Measurements from ENCODE around the gene AFF1. TPM values are rescaled to one million over a fixed set of nuclear protein-coding genes. Genes with fewer than 3 reads are reported as not detected.

Gene AFF1
- total RNA-seq, 3 donors from 2014 or later: 84.0 to 150 (median 120) TPM

- no peak for TF ChIP-seq CTCF (IDR thresholded peaks at IDR 0.05)
- intact Hi-C loops (cut with DNase I, micrococcal nuclease): no loop called here
- Histone ChIP-seq H3K36me3 (ENCODE audit: low read depth) (peaks cover 9% of the 10 kb centered on the region), H3K4me1 (ENCODE audit: low read depth) (peaks cover 4% of the 10 kb centered on the region), H3K9me3 (no peaks in the 10 kb centered on the region), H3K4me3 (no peak overlapping the region)
- no peak for DNase-seq
- ATAC-seq: no peak
These were observed 174.3 kb downstream of the AFF1 start for GRCh38 chr4:87109121-87109520.

DNA sequence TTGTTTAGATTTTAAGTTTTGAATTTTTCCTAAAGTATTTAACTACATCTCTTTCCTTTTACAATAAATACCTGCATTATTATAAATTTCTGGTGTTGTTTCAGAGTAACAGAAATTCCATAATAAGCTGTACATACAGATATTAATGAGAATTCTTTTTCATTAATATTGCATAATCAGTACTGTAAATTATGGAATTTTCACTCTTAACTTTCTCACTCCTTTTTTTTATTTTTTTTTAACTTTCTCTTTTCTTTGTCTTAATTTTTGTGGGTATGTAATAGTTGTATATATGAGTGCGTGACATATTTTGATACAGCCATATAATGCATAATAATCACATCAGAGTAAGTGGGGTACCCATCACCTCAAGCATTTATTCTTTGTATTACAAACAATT is 175.1 kb downstream of the AFF1 start:
- Histone ChIP-seq H3K9me3 (no peaks in the 10 kb centered on the region), H3K4me1 (ENCODE audit: low read depth) (no peaks in the 10 kb centered on the region), H3K4me3 (no peak overlapping the region), H3K36me3 (ENCODE audit: low read depth) (peaks cover 14% of the 10 kb centered on the region)
- ATAC-seq (no peak), DNase-seq (no peak)
- TF ChIP-seq CTCF (IDR thresholded peaks at IDR 0.05): no peak
- intact Hi-C loops (cut with DNase I, micrococcal nuclease): no loop called here

- intact Hi-C loops (cut with DNase I, micrococcal nuclease): no loop called here
- no peak for ATAC-seq
These were observed 177.3 kb downstream of the AFF1 start for GRCh38 chr4:87112063-87112462.

DNA sequence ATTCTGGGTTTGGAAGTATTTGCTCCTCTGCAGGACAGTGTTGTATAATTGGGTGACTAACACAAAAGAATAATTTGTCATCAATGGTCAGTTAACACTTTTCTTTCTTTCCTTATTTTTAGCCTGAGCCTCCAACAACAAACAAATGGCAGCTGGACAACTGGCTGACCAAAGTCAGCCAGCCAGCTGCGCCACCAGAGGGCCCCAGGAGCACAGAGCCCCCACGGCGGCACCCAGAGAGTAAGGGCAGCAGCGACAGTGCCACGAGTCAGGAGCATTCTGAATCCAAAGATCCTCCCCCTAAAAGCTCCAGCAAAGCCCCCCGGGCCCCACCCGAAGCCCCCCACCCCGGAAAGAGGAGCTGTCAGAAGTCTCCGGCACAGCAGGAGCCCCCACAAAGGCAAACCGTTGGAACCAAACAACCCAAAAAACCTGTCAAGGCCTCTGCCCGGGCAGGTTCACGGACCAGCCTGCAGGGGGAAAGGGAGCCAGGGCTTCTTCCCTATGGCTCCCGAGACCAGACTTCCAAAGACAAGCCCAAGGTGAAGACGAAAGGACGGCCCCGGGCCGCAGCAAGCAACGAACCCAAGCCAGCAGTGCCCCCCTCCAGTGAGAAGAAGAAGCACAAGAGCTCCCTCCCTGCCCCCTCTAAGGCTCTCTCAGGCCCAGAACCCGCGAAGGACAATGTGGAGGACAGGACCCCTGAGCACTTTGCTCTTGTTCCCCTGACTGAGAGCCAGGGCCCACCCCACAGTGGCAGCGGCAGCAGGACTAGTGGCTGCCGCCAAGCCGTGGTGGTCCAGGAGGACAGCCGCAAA is 179.6 kb downstream of the AFF1 start:
- Histone ChIP-seq H3K4me3 (no peak overlapping the region), H3K4me1 (ENCODE audit: low read depth) (no peaks in the 10 kb centered on the region), H3K9me3 (no peaks in the 10 kb centered on the region), H3K36me3 (ENCODE audit: low read depth) (peaks cover 12% of the 10 kb centered on the region)
- TF ChIP-seq CTCF (IDR thresholded peaks at IDR 0.05): no peak
- intact Hi-C loops (cut with DNase I, micrococcal nuclease): no loop called here
- ATAC-seq (no peak), DNase-seq (no peak)

More at GRCh38 chr4:87112063-87112462, 177.3 kb downstream of the AFF1 start:
- Histone ChIP-seq H3K4me1 (ENCODE audit: low read depth) (no peaks in the 10 kb centered on the region), H3K4me3 (no peak overlapping the region), H3K36me3 (ENCODE audit: low read depth) (peaks cover 12% of the 10 kb centered on the region), H3K9me3 (no peaks in the 10 kb centered on the region)
- no peak for DNase-seq
- no peak for TF ChIP-seq CTCF (IDR thresholded peaks at IDR 0.05)

GRCh38 chr4:87116231-87116630 is 181.4 kb downstream of the AFF1 start:
- Histone ChIP-seq H3K4me3 (no peak overlapping the region), H3K36me3 (ENCODE audit: low read depth) (peaks cover 12% of the 10 kb centered on the region), H3K4me1 (ENCODE audit: low read depth) (peaks cover 8% of the 10 kb centered on the region), H3K9me3 (no peaks in the 10 kb centered on the region)
- ATAC-seq (no peak), DNase-seq (no peak)
- no peak for TF ChIP-seq CTCF (IDR thresholded peaks at IDR 0.05)
- intact Hi-C loops (cut with DNase I, micrococcal nuclease): no loop called here
